Measurements from ENCODE around the gene CMBL. TPM values are rescaled to one million over a fixed set of nuclear protein-coding genes. Genes with fewer than 3 reads are reported as not detected.

CMBL gene
- total RNA-seq, 1 donor, result 8.2 TPM

DNA sequence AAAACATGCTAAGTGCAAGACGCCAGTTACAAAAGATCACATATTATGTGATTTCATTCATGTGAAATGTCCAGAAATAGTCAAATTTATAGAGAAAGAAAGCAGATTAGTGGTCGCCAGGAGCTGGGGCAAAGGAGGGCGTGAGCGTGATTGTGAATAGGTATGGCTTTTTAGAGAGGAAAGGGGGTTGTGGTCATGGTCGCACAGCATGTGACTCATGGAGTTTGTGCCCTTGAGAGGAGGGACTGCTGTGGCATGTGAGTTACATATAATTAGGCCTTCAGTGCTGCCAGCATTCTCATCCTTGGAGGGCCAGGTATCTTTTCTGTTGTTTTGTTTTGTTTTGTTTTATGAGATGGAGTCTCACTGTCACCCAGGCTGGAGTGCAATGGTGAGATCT is 24.6 kb upstream of the CMBL start:
- no peak overlapping the region for H3K4me3 ChIP-seq (ENCODE audit: low read depth, low read length)
- no peak for DNase-seq (ENCODE audit: low read depth)
- TF ChIP-seq, protein P1, sequence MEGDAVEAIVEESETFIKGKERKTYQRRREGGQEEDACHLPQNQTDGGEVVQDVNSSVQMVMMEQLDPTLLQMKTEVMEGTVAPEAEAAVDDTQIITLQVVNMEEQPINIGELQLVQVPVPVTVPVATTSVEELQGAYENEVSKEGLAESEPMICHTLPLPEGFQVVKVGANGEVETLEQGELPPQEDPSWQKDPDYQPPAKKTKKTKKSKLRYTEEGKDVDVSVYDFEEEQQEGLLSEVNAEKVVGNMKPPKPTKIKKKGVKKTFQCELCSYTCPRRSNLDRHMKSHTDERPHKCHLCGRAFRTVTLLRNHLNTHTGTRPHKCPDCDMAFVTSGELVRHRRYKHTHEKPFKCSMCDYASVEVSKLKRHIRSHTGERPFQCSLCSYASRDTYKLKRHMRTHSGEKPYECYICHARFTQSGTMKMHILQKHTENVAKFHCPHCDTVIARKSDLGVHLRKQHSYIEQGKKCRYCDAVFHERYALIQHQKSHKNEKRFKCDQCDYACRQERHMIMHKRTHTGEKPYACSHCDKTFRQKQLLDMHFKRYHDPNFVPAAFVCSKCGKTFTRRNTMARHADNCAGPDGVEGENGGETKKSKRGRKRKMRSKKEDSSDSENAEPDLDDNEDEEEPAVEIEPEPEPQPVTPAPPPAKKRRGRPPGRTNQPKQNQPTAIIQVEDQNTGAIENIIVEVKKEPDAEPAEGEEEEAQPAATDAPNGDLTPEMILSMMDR (IDR thresholded peaks at IDR 0.05; ENCODE audit: insufficient read depth, low read depth, low read length), result no peak

DNA sequence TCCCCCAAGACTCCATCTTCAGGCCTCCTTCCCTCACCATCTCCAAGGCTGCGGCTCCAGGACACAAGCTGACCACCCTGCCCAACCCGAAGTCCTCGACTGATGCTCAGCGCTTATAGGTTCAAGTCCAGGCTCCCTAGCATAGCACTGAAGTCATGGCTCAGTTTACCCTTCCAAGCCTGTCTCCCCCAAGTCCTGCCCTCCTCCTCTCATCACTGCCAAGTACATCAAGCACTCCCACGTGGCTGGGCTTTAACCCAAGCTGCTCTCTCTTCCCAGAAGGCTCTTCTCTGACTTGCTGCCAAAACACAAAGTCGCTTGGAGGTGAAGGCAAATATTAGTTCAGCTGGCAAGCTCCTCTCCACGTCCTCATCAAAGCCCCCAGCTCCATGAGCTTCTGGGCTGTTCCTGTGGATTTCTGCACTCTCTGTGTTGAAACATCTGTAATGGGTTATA is 23.7 kb upstream of the CMBL start:
- TF ChIP-seq, protein P1 (IDR thresholded peaks at IDR 0.05; ENCODE audit: insufficient read depth, low read depth, low read length), result no peak
- DNase-seq (ENCODE audit: low read depth), result peak; percentile 54
- H3K4me3 ChIP-seq (ENCODE audit: low read depth, low read length), result no peak overlapping the region

DNA sequence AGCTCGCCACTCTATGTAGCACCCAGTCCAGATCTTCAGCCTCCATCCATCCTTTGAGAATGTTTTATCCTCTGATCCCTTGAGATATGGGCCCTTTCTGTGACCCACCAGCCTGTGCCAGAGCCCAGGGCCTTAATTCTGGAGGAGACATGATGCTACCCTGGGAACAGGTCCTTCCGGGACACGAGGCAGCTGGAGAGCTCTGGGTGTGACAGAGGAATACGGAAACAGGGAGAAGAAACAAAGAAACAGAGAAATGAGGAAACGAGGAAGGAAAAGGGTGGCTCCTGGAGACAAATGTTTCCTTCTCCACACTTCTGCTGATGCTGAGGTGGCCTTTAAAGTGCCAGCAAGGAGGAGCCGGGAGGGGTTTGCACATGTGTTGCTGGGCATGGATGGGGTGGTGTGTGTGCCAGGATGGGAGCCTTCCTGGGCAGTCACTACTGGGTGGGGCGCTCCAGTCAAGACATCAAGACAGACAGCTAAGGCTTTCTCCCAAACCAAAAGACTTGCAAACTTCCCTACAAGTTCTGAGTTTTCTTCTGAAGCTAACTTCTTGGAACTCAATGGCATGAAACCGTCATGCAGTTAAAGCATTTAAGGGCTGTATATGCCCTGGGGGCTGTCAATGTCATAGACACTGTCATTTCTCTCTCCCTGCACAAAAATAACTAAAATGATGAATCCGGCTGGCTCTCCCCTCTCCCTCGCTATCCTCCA is 23.0 kb upstream of the CMBL start:
- TF ChIP-seq, protein P1 (IDR thresholded peaks at IDR 0.05; ENCODE audit: insufficient read depth, low read depth, low read length), result no peak
- DNase-seq (ENCODE audit: low read depth), result no peak
- H3K4me3 ChIP-seq (ENCODE audit: low read depth, low read length), result no peak overlapping the region

GRCh38 chr5:10329820-10330481 is 22.2 kb upstream of the CMBL start:
- peak; percentile 89 for DNase-seq (ENCODE audit: low read depth)
- TF ChIP-seq, protein P1 (IDR thresholded peaks at IDR 0.05; ENCODE audit: insufficient read depth, low read depth, low read length), result no peak
- H3K4me3 ChIP-seq (ENCODE audit: low read depth, low read length), result no peak overlapping the region

DNA sequence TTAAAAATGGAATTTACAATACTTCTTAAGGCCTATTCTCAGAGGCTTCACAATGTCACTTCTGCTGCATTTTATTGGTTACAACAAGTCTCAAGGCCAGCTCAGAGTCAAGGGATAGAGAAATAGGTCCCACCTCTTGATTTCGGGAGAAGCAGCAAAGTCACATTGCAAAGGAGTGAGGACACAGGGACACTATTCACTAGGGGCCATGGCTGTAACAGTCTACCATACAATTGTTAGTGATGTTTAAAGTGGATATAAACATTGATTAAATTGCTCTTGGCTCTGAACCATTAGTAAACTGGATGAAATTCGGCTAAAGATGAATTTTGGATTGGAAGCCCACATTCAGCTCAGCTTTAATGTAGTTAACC is 21.7 kb upstream of the CMBL start:
- no peak for DNase-seq (ENCODE audit: low read depth)

DNA sequence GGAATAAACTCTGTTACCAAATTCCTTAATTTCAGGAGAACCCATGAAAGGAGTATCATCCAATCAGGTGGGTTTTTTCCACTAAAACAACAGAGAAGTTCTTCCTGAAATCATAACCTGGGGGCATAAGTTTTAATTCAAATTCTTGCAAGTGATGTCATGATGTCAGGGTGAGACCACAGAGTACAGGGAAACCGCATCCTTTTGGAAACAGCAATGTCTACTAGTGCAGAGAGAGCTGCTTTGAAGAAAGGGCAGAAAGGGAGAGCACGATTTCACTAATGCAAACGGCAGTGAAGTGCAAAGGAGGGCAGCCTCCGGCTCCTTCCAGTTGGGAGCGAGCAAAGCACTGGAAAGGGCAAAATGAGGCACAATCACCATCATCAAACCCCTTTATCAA is 20.6 kb upstream of the CMBL start:
- TF ChIP-seq, protein P1 (IDR thresholded peaks at IDR 0.05; ENCODE audit: insufficient read depth, low read depth, low read length), result no peak
- H3K4me3 ChIP-seq (ENCODE audit: low read depth, low read length), result no peak overlapping the region
- DNase-seq (ENCODE audit: low read depth), result no peak

More for the DNA sequence above, 21.7 kb upstream of the CMBL start:
- no peak overlapping the region for H3K4me3 ChIP-seq (ENCODE audit: low read depth, low read length)
- TF ChIP-seq, protein P1 (IDR thresholded peaks at IDR 0.05; ENCODE audit: insufficient read depth, low read depth, low read length), result no peak
